Measurements from ENCODE around the gene ACTR2. TPM values are rescaled to one million over a fixed set of nuclear protein-coding genes. Genes with fewer than 3 reads are reported as not detected.

ACTR2 gene
- total RNA-seq, 1 donor from 2014 or later, result 217 TPM

- Mint-ChIP-seq H3K4me1 (no peaks in the 10 kb centered on the region), H3K27ac (ENCODE audit: unreplicated experiment) (peak overlapping the region; percentile 12), H3K4me3 (no peak overlapping the region), H3K27me3 (ENCODE audit: low read depth) (no peaks in the 10 kb centered on the region), H3K36me3 (ENCODE audit: low read depth) (peaks cover 30% of the 10 kb centered on the region), H3K9me3 (no peaks in the 10 kb centered on the region)
- no peak for DNase-seq (ENCODE audit: low read depth, low spot score)
- no peak for TF ChIP-seq CTCF (conservative IDR thresholded peaks at IDR 0.05)
Measured at GRCh38 chr2:65319674-65320041, 92.0 kb downstream of the ACTR2 start.

GRCh38 chr2:65320042-65320725, 92.6 kb downstream of the ACTR2 start:
- no peak for DNase-seq (ENCODE audit: low read depth, low spot score)
- TF ChIP-seq CTCF (conservative IDR thresholded peaks at IDR 0.05), result peak; percentile 30
- H3K27me3 Mint-ChIP-seq (ENCODE audit: low read depth), result no peaks in the 10 kb centered on the region
- H3K27ac Mint-ChIP-seq (ENCODE audit: unreplicated experiment), result peak overlapping the region; percentile 84
- peaks cover 33% of the 10 kb centered on the region for H3K36me3 Mint-ChIP-seq (ENCODE audit: low read depth)
- no peaks in the 10 kb centered on the region for H3K4me1 Mint-ChIP-seq
- H3K4me3 Mint-ChIP-seq, result no peak overlapping the region
- H3K9me3 Mint-ChIP-seq, result no peaks in the 10 kb centered on the region

Other genes with a start within 250 kb of the ACTR2 start
- gene SLC1A4, start 238.4 kb upstream of the ACTR2 start, total RNA-seq, result 26.4 and 26.8 TPM in 2 replicates
- 25.0 and 29.0 TPM in 2 replicates for gene CEP68, start 171.4 kb upstream of the ACTR2 start, total RNA-seq
- gene RAB1A, start 97.7 kb upstream of the ACTR2 start, total RNA-seq, result 110 and 113 TPM in 2 replicates
- gene SPRED2, start 204.8 kb downstream of the ACTR2 start, total RNA-seq, result 55.4 and 55.8 TPM in 2 replicates

Data from neural crest cell (in vitro differentiated cells).